Pancreas (tissue), 10 donors: ENCODE results near the gene MAP4K5. TPM values are rescaled to one million over a fixed set of nuclear protein-coding genes. Genes with fewer than 3 reads are reported as not detected.

Source experiments
- ATAC-seq, 4 donors: fragments of 200-7000 bp; cut with Tn5 transposase; one replicate each; pipeline versions ENCODE4 v1.8.0 to v1.9.1; 2020; ENCODE audit warnings: mild to moderate bottlenecking in 4 of 4, moderate library complexity in 4 of 4
- DNase-seq, 6 donors: peaks; one replicate each; pipeline ENCODE4 v3.0.0-alpha.2; 2020
- FAIRE-seq: peaks from 2 replicates; lab custom pipeline; 2012; peaks lifted over from hg19 to GRCh38; lab: Jason Lieb, UNC
- H3K27ac ChIP-seq, 4 donors: fragments of 200-600 bp; sonication (generic); 1 replicate in 3 of 4; 2 replicates in 1 of 4; pipeline versions ENCODE4 v1.5.0 to v1.8.0; 2020
- H3K27me3 ChIP-seq, 4 donors: fragments of 200-600 bp; one replicate each; pipeline ENCODE4 v1.8.0; 2021
- H3K36me3 ChIP-seq, 3 donors: fragments of 200-600 bp; sonication (generic) in 1 of 3; one replicate each; pipeline versions ENCODE4 v1.5.0 to v1.8.0; 2020 to 2021
- H3K4me1 ChIP-seq, 3 donors: fragments of 200-600 bp; one replicate each; pipeline ENCODE4 v1.8.0; 2021
- H3K4me3 ChIP-seq, 4 donors: fragments of 200-600 bp; sonication (generic) in 2 of 4; one replicate each; pipeline versions ENCODE4 v1.5.0 to v1.8.0; 2020 to 2021
- H3K9me3 ChIP-seq, 4 donors: fragments of 200-600 bp; one replicate each; pipeline ENCODE4 v1.8.0; 2021
- WGBS, 2 donors: extraction: QIAGEN DNeasy Blood & Tissue Kit; methylation state at CpG; one replicate each; pipeline ENCODE4 v1.1.7; 2013; 5-methylcytosine and 5-hydroxymethylcytosine counted together
- intact Hi-C, 3 donors: fragments of 100-400 bp; cut with DNase I; formaldehyde crosslinking; loops; one replicate each; pipeline versions ENCODE4 v1.11.1 to v1.14.2; 2022
- polyA plus RNA-seq, 2 donors: library from polyadenylated mRNA; stranded (reverse); fragments of 200-250 nt; gene quantifications; one replicate each; pipeline ENCODE4 v1.2.3, GENCODE V29; 2013
- total RNA-seq, 6 donors: library from RNA; stranded (reverse); fragmentation: NEBNext Ultra II Directional in 4 of 6; extraction: Animal tissue kit (Norgen Biotek cat#: 25700) in 4 of 6; gene quantifications; one replicate each; pipeline versions ENCODE4 v1.2.1 to v1.2.4, GENCODE V29; 2021 to 2023
- TF ChIP-seq, protein P1 (sequence below), 4 donors: fragments of 200-600 bp; sonication (generic) in 3 of 4; IDR thresholded peaks; one replicate each; pipeline versions ENCODE4 v1.5.0 to v1.8.0; 2021; ENCODE audit warnings: antibody characterized with exemption in 4 of 4
- donor health status: healthy with polysubstance abuse.
- donor health status: DM: no; HTN: no; CAD: no; lungs with moderate emphysema.
- donor health status: DM: no; HTN: no; CAD: no.
- donor health status: control.
- donor health status: control.
- donor health status: Bipolar disorder and iron deficiency.
- donor health status: DM: yes; HTN: yes; CAD: no.
- donor health status: DM: no; HTN: no; CAD: no.
- donor health status: DM: no; HTN: no; CAD: no.
- donor health status: DM: yes; HTN: yes; CAD: no.

The MAP4K5 gene
- total and polyA plus RNA-seq, 8 donors = 12.6 to 28.6 (median 21.0) TPM

DNA sequence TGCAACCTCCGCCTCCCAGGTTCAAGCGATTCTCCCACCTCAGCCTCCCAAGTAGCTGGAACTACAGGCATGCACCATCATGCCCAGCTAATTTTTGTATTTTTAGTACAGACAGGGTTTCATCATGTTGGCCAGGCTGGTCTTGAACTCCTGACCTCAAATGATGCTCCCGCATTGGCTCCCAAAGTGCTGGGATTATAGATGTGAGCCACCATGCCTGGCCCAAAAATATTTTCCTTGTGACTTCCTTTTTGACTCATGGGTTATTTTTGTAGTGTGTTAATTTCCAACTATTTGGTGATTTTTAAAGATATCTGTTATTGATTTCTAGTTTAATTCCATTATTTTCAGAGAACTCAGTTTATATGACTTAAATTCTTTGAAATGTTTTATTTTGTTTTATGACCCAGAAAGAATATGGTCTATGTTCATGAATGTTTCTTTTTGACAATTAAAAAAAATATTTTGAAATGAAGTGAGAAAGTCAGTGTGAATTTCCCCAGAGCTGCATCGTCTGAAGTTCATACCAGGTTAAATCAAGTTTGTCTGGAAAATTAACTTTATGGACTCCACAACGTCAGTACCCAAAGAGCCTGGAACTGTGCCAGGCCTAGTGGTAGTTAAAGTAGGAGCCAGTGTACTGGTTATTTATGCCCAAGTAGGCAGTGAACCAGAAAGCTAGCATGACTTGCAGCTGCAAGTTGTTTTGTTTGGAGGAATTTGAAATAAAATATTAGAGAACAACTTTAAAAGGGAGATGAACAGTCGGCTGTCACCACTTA, 132.9 kb downstream of the MAP4K5 start:
- TF ChIP-seq, protein P1, sequence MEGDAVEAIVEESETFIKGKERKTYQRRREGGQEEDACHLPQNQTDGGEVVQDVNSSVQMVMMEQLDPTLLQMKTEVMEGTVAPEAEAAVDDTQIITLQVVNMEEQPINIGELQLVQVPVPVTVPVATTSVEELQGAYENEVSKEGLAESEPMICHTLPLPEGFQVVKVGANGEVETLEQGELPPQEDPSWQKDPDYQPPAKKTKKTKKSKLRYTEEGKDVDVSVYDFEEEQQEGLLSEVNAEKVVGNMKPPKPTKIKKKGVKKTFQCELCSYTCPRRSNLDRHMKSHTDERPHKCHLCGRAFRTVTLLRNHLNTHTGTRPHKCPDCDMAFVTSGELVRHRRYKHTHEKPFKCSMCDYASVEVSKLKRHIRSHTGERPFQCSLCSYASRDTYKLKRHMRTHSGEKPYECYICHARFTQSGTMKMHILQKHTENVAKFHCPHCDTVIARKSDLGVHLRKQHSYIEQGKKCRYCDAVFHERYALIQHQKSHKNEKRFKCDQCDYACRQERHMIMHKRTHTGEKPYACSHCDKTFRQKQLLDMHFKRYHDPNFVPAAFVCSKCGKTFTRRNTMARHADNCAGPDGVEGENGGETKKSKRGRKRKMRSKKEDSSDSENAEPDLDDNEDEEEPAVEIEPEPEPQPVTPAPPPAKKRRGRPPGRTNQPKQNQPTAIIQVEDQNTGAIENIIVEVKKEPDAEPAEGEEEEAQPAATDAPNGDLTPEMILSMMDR (IDR thresholded peaks at IDR 0.05) = no peak
- Histone ChIP-seq H3K4me3 (no peak overlapping the region), H3K36me3 (no peaks in the 10 kb centered on the region), H3K4me1 (peaks cover 0 to 17% (median 0%) of the 10 kb centered on the region in 3 donors), H3K9me3 (no peaks in the 10 kb centered on the region), H3K27ac (no peak overlapping the region), H3K27me3 (no peaks in the 10 kb centered on the region)
- FAIRE-seq (no peak), DNase-seq (peak in 2 of 6 donors; percentile 44 to 58), ATAC-seq (no peak)
- intact Hi-C loops = no loop called here
- WGBS, 2 donors = 60 to 61% methylated on average over 6 of the region's 6 CpGs

DNA sequence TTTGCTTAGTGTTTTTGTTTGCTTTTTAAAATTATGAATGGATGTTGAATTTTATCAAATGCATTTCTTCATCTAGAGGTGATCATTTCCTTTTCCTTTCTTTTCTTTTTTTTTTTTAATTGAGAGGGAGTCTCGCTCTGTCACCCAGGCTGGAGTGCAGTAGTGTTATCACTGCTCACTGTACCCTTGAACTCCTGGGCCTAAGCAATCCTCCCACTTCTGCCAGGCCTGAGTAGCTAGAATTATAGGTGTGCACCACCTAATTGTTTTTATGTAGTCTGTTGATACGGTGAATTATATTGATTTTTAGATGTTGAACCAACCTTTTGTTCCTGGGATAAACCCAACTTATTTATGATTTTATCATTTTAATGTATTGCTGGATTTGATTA, 134.2 kb downstream of the MAP4K5 start:
- no peaks in the 10 kb centered on the region for H3K36me3 ChIP-seq
- H3K4me1 ChIP-seq = peaks cover 0 to 13% (median 0%) of the 10 kb centered on the region in 3 donors
- no peak overlapping the region for H3K27ac ChIP-seq
- ATAC-seq (no peak), DNase-seq (no peak), FAIRE-seq (no peak)
- TF ChIP-seq, protein P1 (IDR thresholded peaks at IDR 0.05) = no peak
- intact Hi-C loops = no loop called here
- H3K27me3 ChIP-seq = no peaks in the 10 kb centered on the region
- 62 to 69% methylated on average over 2 of the region's 2 CpGs for WGBS, 2 donors
- no peak overlapping the region for H3K4me3 ChIP-seq
- H3K9me3 ChIP-seq = no peaks in the 10 kb centered on the region

DNA sequence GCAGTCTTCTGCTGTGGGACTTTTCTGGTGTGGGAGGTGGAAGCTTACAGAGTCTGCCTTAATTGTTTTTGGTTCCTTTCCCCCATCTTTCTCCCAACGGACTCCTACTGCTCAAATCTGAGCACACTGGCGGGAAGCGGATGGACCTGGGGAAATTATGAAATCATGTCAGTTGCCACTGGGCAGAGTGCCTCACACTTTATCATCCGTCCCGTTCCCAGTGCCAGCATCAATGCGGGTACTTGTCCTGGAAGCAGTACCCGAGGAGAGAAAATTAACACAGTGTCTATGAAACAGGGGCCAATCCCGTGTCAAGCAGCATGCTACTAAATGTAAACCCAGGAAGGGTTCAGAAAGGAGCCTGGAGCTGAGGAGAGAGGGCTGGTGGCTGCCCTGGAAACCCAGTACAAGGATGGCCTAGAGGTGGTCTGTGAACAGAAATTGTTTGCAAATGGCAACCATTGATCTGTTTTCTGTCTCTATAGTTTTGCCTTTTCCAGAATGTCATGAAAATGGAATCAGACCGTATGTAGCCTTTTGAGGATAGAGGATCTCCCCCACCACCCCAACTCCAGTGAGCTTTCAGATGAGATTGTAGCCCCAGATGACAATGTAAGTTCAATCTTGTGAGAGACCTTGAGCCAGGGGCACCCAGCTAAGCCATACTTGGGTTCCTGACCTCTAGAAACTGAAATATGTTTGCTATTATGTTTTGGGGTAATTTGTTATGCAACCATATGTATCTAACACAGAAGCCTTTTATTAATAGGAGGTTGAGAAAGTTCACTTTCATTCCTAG, 134.8 kb downstream of the MAP4K5 start:
- ATAC-seq (peak; percentile 38 to 67 (median 44)), FAIRE-seq (no peak), DNase-seq (peak in 4 of 6 donors; percentile 29 to 45 (median 36))
- H3K4me3 ChIP-seq = peak overlapping the region in 3 of 4 donors; percentile 45 to 85 (median 59)
- H3K9me3 ChIP-seq = no peaks in the 10 kb centered on the region
- TF ChIP-seq, protein P1 (IDR thresholded peaks at IDR 0.05) = no peak
- H3K27ac ChIP-seq = peak overlapping the region; percentile 67 to 85 (median 78)
- 14 to 17% methylated on average over 9 of the region's 9 CpGs for WGBS, 2 donors
- H3K4me1 ChIP-seq = peaks cover 0 to 13% (median 0%) of the 10 kb centered on the region in 3 donors
- H3K36me3 ChIP-seq = no peaks in the 10 kb centered on the region
- intact Hi-C loops = no loop called here
- H3K27me3 ChIP-seq = no peaks in the 10 kb centered on the region

DNA sequence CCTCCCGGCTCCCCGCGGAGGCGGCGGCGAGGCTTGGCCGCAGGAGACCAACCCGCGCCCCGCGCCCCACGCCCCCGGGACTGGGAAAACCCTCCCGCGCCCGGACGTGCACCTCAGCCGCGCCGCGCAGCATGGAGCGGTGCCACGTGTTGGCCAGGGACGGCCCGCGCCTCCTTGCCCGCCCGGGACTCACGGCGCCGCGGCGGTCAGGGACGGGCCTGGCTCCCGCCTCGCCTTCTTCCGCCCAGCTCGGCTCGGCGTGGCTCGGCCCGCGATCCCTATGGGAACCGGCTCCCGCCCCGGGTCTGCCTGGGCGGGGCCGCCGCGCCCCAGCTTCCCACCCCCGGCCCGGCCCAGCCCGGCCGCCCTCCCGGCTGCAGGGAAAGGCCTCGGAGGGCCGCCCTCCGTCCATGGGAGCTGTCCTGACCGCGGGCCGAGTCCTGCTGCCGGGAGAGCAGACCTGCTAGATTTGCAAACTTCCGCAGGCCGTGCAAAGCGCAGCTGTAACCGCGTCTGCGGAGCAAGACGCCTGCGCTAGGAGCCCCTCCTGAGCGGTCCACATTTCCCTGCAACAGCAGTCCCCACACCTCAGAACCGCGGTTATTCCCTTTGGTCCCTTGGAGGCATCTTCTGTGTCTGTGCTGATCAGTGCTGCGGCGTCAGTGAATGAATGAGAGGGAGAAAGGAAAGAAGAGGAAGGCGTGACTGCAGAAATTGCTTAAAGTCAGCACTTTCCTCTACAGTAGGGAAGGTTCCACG, 135.6 kb downstream of the MAP4K5 start, which contains the start of gene CDKL1:
Gene CDKL1, minus strand, starts transcription at position 251 of the 759 bp plus-strand sequence. CDS start 1,013 bp downstream, outside the sequence.
- Histone ChIP-seq H3K4me1 (peaks cover 0 to 13% (median 0%) of the 10 kb centered on the region in 3 donors), H3K27me3 (no peaks in the 10 kb centered on the region), H3K4me3 (peak within 1 kb of the TSS; percentile 45 to 85 (median 54)), H3K27ac (peak within 1 kb of the TSS; percentile 67 to 85 (median 78)), H3K36me3 (no peaks in the 10 kb centered on the region), H3K9me3 (no peaks in the 10 kb centered on the region)
- FAIRE-seq (no peak), ATAC-seq (peak; percentile 88 to 92 (median 89)), DNase-seq (peak; percentile 73 to 88 (median 79))
- intact Hi-C loops = no loop called here
- 1% methylated on average over 74 to 77 of the region's 77 CpGs for WGBS, 2 donors
- TF ChIP-seq, protein P1 (IDR thresholded peaks at IDR 0.05) = no peak
